ENCODE data around the gene IPO11. TPM values are rescaled to one million over a fixed set of nuclear protein-coding genes. Genes with fewer than 3 reads are reported as not detected.

Gene IPO11
- total RNA-seq, 1 experiment from 2014 or later = 32.0 TPM

Other genes with a start within 250 kb of the IPO11 start
- gene KIF2A, start 106.6 kb upstream of the IPO11 start, total RNA-seq (2014; rRNA removed; shearing (Covaris generic)) = 44.0 and 63.6 TPM in 2 replicates
- 22.4 and 43.8 TPM in 2 replicates for gene DIMT1, start 8.9 kb upstream of the IPO11 start, total RNA-seq (2014; rRNA removed; shearing (Covaris generic))
- gene LRRC70, start 166.1 kb downstream of the IPO11 start, total RNA-seq (2014; rRNA removed; shearing (Covaris generic)) = 0.71 and 1.1 TPM in 2 replicates

Data from SJSA1 (cell line).